SU-DHL-6 (cell line): Measurements from ENCODE around the gene ABR.

Experiments used
- H2AFZ ChIP-seq: fragments of 200-600 bp; sonication (generic); 2 replicates; pipeline ENCODE4 v1.6.1; 2014; ENCODE audit warnings: low read depth, mild to moderate bottlenecking, moderate library complexity, mixed read lengths, antibody characterized with exemption, low read length; ENCODE audit not compliant: severe bottlenecking
- H3F3A ChIP-seq: fragments of 200-600 bp; shearing (Covaris generic); 2 replicates; pipeline ENCODE4 v1.6.0; 2016; ENCODE audit warnings: antibody characterized with exemption, mild to moderate bottlenecking; ENCODE audit not compliant: insufficient read depth
- H3K27ac ChIP-seq: fragments of 200-600 bp; sonication (generic); 2 replicates; pipeline ENCODE4 v1.5.1; 2016; ENCODE audit warnings: low read depth, mild to moderate bottlenecking, low read length, moderate library complexity, mixed read lengths
- H3K27me3 ChIP-seq: fragments of 200-600 bp; sonication (generic), shearing (Covaris generic); 2 replicates; pipeline ENCODE4 v1.6.0; 2014; ENCODE audit warnings: mild to moderate bottlenecking, low read length
- H3K36me3 ChIP-seq: fragments of 200-600 bp; sonication (generic); 2 replicates; pipeline ENCODE4 v1.6.1; 2014; ENCODE audit warnings: mild to moderate bottlenecking, low read length, mixed read lengths
- H3K4me2 ChIP-seq: fragments of 300-600, 200-600 bp; shearing (Covaris generic), sonication (generic); 2 replicates; pipeline ENCODE4 v1.6.0; 2014; ENCODE audit warnings: low read length, low read depth, mild to moderate bottlenecking; ENCODE audit not compliant: poor library complexity, severe bottlenecking
- H3K4me3 ChIP-seq: fragments of 200-600 bp; sonication (generic); 2 replicates; pipeline ENCODE4 v1.5.1; 2014; ENCODE audit warnings: antibody characterized with exemption, low read length, mild to moderate bottlenecking, mixed read lengths; ENCODE audit not compliant: insufficient read depth, poor library complexity, severe bottlenecking
- H3K79me2 ChIP-seq: fragments of 200-600 bp; sonication (generic); 2 replicates; pipeline ENCODE4 v1.6.1; 2014; ENCODE audit warnings: mild to moderate bottlenecking, low read length, moderate library complexity; ENCODE audit not compliant: insufficient read depth
- H3K9ac ChIP-seq: fragments of 200-600 bp; sonication (generic); 2 replicates; pipeline ENCODE4 v1.7.0; 2014; ENCODE audit warnings: mild to moderate bottlenecking, low read length
- H3K9me2 ChIP-seq: fragments of 200-600 bp; sonication (generic); replicated peaks from 2 replicates; pipeline ENCODE4 v1.6.1; 2014; ENCODE audit warnings: low read length; ENCODE audit not compliant: insufficient read depth
- H3K9me3 ChIP-seq: fragments of 200-600 bp; sonication (generic); 2 replicates; pipeline ENCODE4 v1.6.1; 2014; ENCODE audit warnings: low read length, mixed read lengths; ENCODE audit not compliant: insufficient read depth
- H4K20me1 ChIP-seq: fragments of 200-600 bp; sonication (generic); 2 replicates; pipeline ENCODE4 v1.6.1; 2014; ENCODE audit warnings: low read depth, mild to moderate bottlenecking, antibody characterized with exemption, low read length, moderate library complexity, mixed read lengths
- CTCF ChIP-seq: fragments of 200-600 bp; sonication (generic); IDR thresholded peaks from one replicate; pipeline ENCODE4 v1.5.1; 2017; ENCODE audit warnings: antibody characterized with exemption, mild to moderate bottlenecking, low read length, moderate library complexity; ENCODE audit not compliant: insufficient read depth, poor library complexity, severe bottlenecking
- EZH2phosphoT487 ChIP-seq: fragments of 200-600 bp; sonication (generic), shearing (Covaris generic); conservative IDR thresholded peaks from 2 replicates; pipeline ENCODE4 v1.6.1; 2018; ENCODE audit warnings: mild to moderate bottlenecking, antibody characterized with exemption, low read length, moderate library complexity, mixed read lengths

Gene ABR

GRCh38 chr17:1162116-1162855, 17.5 kb downstream of the ABR start:
- H3K4me3 ChIP-seq, result no peak overlapping the region
- H3K9me3 ChIP-seq, result no peaks in the 10 kb centered on the region
- peaks cover 5% of the 10 kb centered on the region for H3F3A ChIP-seq
- H3K9ac ChIP-seq, result no peak overlapping the region
- peaks cover 64% of the 10 kb centered on the region for H3K79me2 ChIP-seq
- peaks cover 7% of the 10 kb centered on the region; the same call in 1 of the 2 replicates for H4K20me1 ChIP-seq
- no peaks in the 10 kb centered on the region for H3K36me3 ChIP-seq
- H2AFZ ChIP-seq, result no peak overlapping the region
- H3K27ac ChIP-seq, result no peak overlapping the region
- no peaks in the 10 kb centered on the region for H3K9me2 ChIP-seq
- H3K4me2 ChIP-seq, result no peak overlapping the region
- TF ChIP-seq EZH2phosphoT487 (no peak), CTCF (no peak)
- no peaks in the 10 kb centered on the region for H3K27me3 ChIP-seq

GRCh38 chr17:1160591-1161390, 19.0 kb downstream of the ABR start:
- peaks cover 7% of the 10 kb centered on the region; the same call in 1 of the 2 replicates for H4K20me1 ChIP-seq
- H3K4me2 ChIP-seq, result no peak overlapping the region
- H3K9me2 ChIP-seq, result no peaks in the 10 kb centered on the region
- H3K79me2 ChIP-seq, result peaks cover 64% of the 10 kb centered on the region
- H3K27me3 ChIP-seq, result no peaks in the 10 kb centered on the region
- peaks cover 5% of the 10 kb centered on the region for H3F3A ChIP-seq
- TF ChIP-seq EZH2phosphoT487 (no peak), CTCF (no peak)
- no peak overlapping the region for H3K9ac ChIP-seq
- H2AFZ ChIP-seq, result no peak overlapping the region
- H3K4me3 ChIP-seq, result no peak overlapping the region
- no peak overlapping the region for H3K27ac ChIP-seq
- no peaks in the 10 kb centered on the region for H3K36me3 ChIP-seq
- no peaks in the 10 kb centered on the region for H3K9me3 ChIP-seq

- Histone ChIP-seq H3K27me3 (no peaks in the 10 kb centered on the region), H3K27ac (no peak overlapping the region), H3K36me3 (no peaks in the 10 kb centered on the region), H3K79me2 (peaks cover 62% of the 10 kb centered on the region), H2AFZ (no peak overlapping the region), H3K9me2 (no peaks in the 10 kb centered on the region), H3K4me2 (no peak overlapping the region), H3F3A (peaks cover under 1% of the 10 kb centered on the region; the same call in 1 of the 2 replicates), H3K9ac (no peak overlapping the region), H3K4me3 (no peak overlapping the region), H3K9me3 (no peaks in the 10 kb centered on the region), H4K20me1 (peaks cover 7% of the 10 kb centered on the region; the same call in 1 of the 2 replicates)
- no peak for TF ChIP-seq EZH2phosphoT487
- no peak for TF ChIP-seq CTCF
Measured at GRCh38 chr17:1159431-1160180, 20.2 kb downstream of the ABR start.
